Stomach (tissue), 4 donors: ENCODE measurements around the gene SEMA5A.

Source experiments
- EP300 ChIP-seq: sonication (generic); formaldehyde crosslinking; IDR thresholded peaks from one replicate; pipeline ENCODE4 v1.6.1; 2017; ENCODE audit warnings: antibody characterized with exemption
- TF ChIP-seq, protein P1 (sequence below), 7 experiments: fragments of 450-650 bp in 4 of 7; fragments of 200-600 bp in 3 of 7; sonication (generic) in 3 of 7; IDR thresholded peaks; one replicate each; pipeline ENCODE4 v1.5.1; 2016 to 2019; ENCODE audit warnings: antibody characterized with exemption in 7 of 7, control low read depth in 2 of 7, mild to moderate bottlenecking in 1 of 7

DNA sequence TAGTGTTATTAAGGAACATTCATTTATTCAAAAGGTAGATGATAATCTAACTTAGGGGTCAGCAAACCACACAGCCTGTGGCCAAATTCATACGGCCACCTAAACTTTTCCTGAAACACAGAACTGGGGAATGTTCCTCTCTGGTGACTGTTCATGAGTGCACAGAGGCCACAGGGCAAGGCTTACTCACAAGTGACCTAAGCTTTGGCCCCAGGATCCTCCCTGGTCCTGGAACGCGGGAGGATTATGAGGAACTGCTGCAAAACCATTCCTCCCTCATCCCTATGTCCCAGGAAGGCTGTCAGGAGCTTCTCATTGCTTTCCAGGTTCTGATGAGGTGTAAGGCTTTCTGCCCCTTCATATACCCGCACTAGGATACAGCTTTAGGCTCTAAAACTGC, 397.6 kb downstream of the SEMA5A start:
- TF ChIP-seq, protein P1, sequence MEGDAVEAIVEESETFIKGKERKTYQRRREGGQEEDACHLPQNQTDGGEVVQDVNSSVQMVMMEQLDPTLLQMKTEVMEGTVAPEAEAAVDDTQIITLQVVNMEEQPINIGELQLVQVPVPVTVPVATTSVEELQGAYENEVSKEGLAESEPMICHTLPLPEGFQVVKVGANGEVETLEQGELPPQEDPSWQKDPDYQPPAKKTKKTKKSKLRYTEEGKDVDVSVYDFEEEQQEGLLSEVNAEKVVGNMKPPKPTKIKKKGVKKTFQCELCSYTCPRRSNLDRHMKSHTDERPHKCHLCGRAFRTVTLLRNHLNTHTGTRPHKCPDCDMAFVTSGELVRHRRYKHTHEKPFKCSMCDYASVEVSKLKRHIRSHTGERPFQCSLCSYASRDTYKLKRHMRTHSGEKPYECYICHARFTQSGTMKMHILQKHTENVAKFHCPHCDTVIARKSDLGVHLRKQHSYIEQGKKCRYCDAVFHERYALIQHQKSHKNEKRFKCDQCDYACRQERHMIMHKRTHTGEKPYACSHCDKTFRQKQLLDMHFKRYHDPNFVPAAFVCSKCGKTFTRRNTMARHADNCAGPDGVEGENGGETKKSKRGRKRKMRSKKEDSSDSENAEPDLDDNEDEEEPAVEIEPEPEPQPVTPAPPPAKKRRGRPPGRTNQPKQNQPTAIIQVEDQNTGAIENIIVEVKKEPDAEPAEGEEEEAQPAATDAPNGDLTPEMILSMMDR (IDR thresholded peaks at IDR 0.05), result no peak
- no peak for TF ChIP-seq EP300
